Mesothelial cell of epicardium (in vitro differentiated cells): ENCODE results near the gene RAB23. TPM values are rescaled to one million over a fixed set of nuclear protein-coding genes. Genes with fewer than 3 reads are reported as not detected.

Experiments
- DNase-seq, 2 experiments: peaks; one replicate each; pipeline ENCODE4 v3.0.0; 2021; ENCODE audit warnings: low spot score in 2 of 2; ENCODE audit not compliant: unreplicated experiment in 2 of 2
- H3K27ac Mint-ChIP-seq: 2 replicates; pipeline ENCODE4 v1.8.0; 2021; ENCODE audit warnings: mixed read lengths
- H3K27me3 Mint-ChIP-seq: 2 replicates; pipeline ENCODE4 v1.8.0; 2021; ENCODE audit warnings: low read depth, mixed read lengths
- H3K36me3 Mint-ChIP-seq: 2 replicates; pipeline ENCODE4 v1.8.0; 2021; ENCODE audit warnings: mixed read lengths
- H3K4me1 Mint-ChIP-seq: 2 replicates; pipeline ENCODE4 v1.8.0; 2021; ENCODE audit warnings: mixed read lengths
- H3K4me3 Mint-ChIP-seq: 2 replicates; pipeline ENCODE4 v1.8.0; 2021; ENCODE audit warnings: mild to moderate bottlenecking, moderate library complexity, mixed read lengths
- H3K9me3 Mint-ChIP-seq: 2 replicates; pipeline ENCODE4 v1.8.0; 2021; ENCODE audit warnings: mixed read lengths
- CTCF ChIP-seq: fragments of 200-600 bp; sonication (generic); IDR thresholded peaks from one replicate; pipeline ENCODE4 v1.5.0; 2021; ENCODE audit warnings: antibody characterized with exemption; ENCODE audit not compliant: unreplicated experiment
- total RNA-seq: library from RNA; stranded (reverse); gene quantifications from 3 replicates; pipeline ENCODE4 v1.2.1, GENCODE V29; 2021

Gene RAB23
- total RNA-seq, 1 donor from 2014 or later: 16.1 TPM

GRCh38 chr6:57159127-57159526, 63.0 kb downstream of the RAB23 start:
- no peak overlapping the region for H3K27ac Mint-ChIP-seq
- H3K9me3 Mint-ChIP-seq: peaks cover 7% of the 10 kb centered on the region
- H3K4me1 Mint-ChIP-seq: no peaks in the 10 kb centered on the region
- H3K27me3 Mint-ChIP-seq: no peaks in the 10 kb centered on the region
- TF ChIP-seq CTCF: no peak
- H3K4me3 Mint-ChIP-seq: no peak overlapping the region
- peaks cover 28% of the 10 kb centered on the region for H3K36me3 Mint-ChIP-seq
- DNase-seq: no peak

GRCh38 chr6:57158658-57159057, 63.4 kb downstream of the RAB23 start:
- no peak for TF ChIP-seq CTCF

GRCh38 chr6:57147955-57148858, 73.9 kb downstream of the RAB23 start:
- no peak for DNase-seq
- Mint-ChIP-seq H3K36me3 (peaks cover 66% of the 10 kb centered on the region), H3K27ac (peak overlapping the region; percentile 45), H3K9me3 (no peaks in the 10 kb centered on the region), H3K27me3 (no peaks in the 10 kb centered on the region), H3K4me3 (no peak overlapping the region), H3K4me1 (peaks cover 10% of the 10 kb centered on the region)
- TF ChIP-seq CTCF: no peak

More at GRCh38 chr6:57158658-57159057, 63.4 kb downstream of the RAB23 start:
- Mint-ChIP-seq H3K36me3 (peaks cover 25% of the 10 kb centered on the region), H3K27me3 (no peaks in the 10 kb centered on the region), H3K27ac (no peak overlapping the region), H3K4me3 (no peak overlapping the region), H3K4me1 (no peaks in the 10 kb centered on the region), H3K9me3 (peaks cover 3% of the 10 kb centered on the region)
- no peak for DNase-seq

- Mint-ChIP-seq H3K4me1 (peaks cover 10% of the 10 kb centered on the region), H3K27me3 (no peaks in the 10 kb centered on the region), H3K4me3 (no peak overlapping the region), H3K27ac (peak overlapping the region; percentile 45), H3K36me3 (peaks cover 68% of the 10 kb centered on the region), H3K9me3 (peaks cover under 1% of the 10 kb centered on the region)
- no peak for DNase-seq
- no peak for TF ChIP-seq CTCF
These were observed 74.7 kb downstream of the RAB23 start for GRCh38 chr6:57147401-57147800.

GRCh38 chr6:57143690-57144089, 78.4 kb downstream of the RAB23 start:
- no peak for DNase-seq
- Mint-ChIP-seq H3K4me3 (no peak overlapping the region), H3K27ac (no peak overlapping the region)

More at GRCh38 chr6:57143690-57144089, 78.4 kb downstream of the RAB23 start:
- peaks cover 7% of the 10 kb centered on the region for H3K9me3 Mint-ChIP-seq
- H3K36me3 Mint-ChIP-seq: peaks cover 54% of the 10 kb centered on the region
- peaks cover 10% of the 10 kb centered on the region for H3K4me1 Mint-ChIP-seq
- H3K27me3 Mint-ChIP-seq: no peaks in the 10 kb centered on the region
- TF ChIP-seq CTCF: no peak
